HG03469 (cell line): ENCODE results near the gene CCNL2.
A peak's percentile ranks its signal among the peaks of the same experiment; 100 is the strongest.

Source experiments
- ATAC-seq: cut with Tn5 transposase; IDR thresholded peaks from one replicate; pipeline ENCODE4 v1.9.1; 2021; ENCODE audit warnings: mild to moderate bottlenecking, moderate library complexity, moderate number of reproducible peaks; ENCODE audit not compliant: unreplicated experiment

Gene CCNL2

GRCh38 chr1:1358433-1359271 lies 40.5 kb downstream of the CCNL2 start, which contains the start of gene MXRA8:
TSS of gene MXRA8 (minus strand) at chr1:1358555. CDS start at chr1:1358504, 51 bp downstream.
- no peak for ATAC-seq

GRCh38 chr1:1357871-1358432 lies 41.2 kb downstream of the CCNL2 start:
- ATAC-seq, result no peak

DNA sequence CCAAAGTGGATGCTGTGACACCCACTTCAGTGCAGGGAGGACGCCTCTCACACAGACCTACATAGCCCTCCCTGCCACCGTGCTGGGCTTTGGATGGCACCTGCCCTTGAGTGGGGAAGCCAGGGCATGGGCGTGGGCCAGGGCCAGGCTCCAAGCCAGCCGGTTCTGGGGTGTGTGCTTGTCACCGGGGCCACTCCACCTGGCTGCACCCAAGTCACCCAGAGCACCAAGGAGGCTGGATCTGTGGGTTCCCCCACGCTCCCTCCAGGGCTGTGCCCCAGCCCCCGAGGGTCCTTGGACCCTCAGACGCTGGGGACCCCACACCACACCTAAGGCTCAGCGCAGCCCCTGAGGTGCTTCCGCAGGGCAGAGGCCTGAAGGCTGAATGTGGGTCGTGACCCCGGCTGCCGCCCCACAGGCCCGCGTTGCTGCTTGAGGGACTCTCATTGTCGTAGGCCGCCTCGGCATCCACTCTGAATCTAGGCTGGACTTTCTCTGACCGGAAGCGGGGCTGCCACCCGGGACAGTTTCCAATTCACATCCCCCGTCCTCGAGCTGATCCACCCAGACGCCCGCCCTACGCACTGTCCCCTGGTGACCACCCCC lies 42.2 kb downstream of the CCNL2 start:
- no peak for ATAC-seq

DNA sequence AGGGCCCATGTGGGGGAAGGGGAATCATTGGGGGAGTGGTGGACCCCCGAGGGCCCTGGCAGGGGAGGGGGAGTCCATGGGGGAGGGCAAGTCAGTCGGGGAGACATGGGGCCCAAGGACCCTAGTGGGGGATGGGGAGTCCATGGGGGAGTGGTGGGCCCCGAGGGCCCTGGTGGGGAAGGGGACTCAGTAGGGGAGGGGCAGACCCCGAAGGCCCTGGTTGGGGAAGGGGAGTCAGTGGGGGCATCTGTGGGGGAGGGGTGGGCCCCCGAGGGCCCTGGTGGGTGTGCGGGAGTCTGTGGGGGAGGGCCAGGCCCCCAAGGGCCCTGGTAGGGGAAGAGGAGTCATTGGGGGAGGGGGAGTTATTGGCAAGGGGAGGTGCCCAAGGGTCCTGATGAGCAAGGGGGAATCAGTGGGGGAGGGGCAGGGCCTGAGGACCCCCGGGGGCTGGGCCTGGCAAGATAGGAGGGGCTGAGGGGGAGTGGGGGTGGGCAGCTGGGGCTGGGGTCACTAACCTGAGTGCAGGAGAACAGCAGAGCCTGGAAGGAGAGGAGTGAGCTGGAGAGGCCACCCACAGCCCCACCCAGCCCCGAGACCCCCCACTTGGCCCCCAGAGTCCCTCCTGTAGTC lies 42.9 kb downstream of the CCNL2 start:
- ATAC-seq, result no peak

DNA sequence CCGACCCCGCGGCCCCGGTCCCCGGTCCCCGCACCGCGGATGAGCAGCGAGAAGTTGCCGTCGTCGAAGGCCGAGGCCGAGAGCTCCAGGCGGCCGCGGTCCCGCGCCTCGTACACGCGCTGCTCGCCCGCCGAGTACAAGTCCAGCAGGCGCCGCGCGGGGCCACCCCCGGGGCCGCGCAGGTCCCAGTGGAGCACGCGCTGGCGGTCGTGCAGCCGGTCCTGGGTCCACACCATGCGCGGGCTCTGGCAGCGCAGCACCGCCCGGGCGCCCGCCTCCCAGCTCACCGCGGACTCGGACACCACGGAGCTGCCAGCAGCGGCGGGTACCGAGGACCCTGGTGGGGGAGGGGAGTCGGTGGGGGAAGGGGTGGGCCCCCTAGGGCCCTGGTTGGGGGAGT lies 43.7 kb downstream of the CCNL2 start:
- ATAC-seq, result no peak

- no peak for ATAC-seq
Measured at GRCh38 chr1:1354271-1355247, 44.6 kb downstream of the CCNL2 start.

DNA sequence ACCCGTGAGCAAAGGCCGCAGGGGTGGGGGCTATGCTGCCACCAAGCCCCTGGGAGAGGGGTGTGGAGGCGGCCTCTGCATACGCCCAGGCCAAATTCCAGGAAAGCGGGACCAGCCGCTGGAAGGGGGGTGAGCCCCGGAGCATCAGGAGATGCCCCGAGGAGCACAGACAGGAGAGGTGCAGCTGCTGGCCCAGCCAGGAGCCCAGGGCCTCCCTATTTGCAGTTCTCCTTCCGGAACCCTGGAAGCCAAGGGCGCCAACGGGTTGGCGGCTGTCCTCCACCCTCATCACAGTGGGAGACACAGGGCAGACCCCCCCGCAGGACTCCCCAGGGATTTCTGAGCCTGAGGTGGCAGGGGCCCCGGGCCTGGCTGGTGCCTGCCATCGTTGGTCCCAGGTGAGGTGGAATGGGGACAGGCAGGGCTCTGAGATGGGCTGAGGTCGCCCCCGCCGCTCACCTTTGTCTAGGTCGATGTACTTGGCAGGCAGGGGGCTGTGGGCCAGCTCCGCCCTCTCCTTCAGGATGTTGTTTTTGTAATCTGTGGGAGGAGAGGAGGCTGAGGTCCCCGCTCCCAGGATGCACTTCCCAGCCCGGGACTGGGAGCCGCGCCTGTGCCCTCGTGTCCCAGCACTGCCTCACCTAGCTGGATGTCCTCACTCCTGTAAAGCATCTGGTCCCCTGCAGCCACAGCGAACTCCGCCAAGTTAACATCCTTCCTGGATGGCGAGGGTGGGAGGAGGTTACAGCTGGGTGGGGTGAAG lies 45.6 kb downstream of the CCNL2 start:
- ATAC-seq, result no peak

- no peak for ATAC-seq
Measured at GRCh38 chr1:1352786-1353388, 46.2 kb downstream of the CCNL2 start.

GRCh38 chr1:1351511-1352427 lies 47.4 kb downstream of the CCNL2 start:
- no peak for ATAC-seq

DNA sequence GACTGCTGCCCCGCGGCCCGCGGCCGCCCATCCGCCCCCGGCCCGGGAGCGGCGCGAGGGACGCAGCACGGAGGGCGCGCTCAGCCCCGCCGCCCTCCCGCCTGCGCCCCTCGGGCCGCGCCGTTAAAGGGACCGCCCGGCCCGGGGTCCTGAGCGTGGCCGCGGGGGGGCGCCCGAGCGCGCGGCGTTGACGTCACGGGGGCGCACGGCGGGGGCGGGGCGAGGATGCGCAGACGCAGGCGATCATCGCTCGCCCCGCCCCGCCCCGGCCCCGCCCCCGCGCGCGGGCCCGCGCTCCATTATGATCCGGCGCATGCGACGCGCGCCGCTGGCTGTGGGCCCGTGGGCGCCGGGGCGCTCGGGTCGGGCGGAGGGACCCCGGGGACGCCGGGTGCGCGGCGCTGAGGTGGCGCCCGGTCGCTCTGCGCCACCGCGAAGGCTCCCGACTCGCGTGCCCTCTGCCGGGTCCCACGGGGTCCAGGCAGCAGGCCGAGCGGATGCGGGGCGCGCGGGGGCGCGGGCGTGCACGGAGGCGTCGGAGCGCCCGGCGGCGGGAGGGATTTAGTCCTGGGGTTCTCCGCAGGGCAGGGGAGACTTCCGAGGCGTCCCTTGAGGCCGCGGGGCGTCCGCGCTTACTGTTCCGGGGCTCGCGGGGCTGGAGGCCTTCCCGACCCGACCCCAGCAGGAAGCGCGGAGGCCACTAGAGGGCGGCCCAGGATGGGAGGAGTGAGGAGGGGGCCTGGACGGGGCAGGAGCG lies 49.7 kb downstream of the CCNL2 start, which contains the start of gene DVL1:
DVL1 (minus strand) TSS at position 163 of the 757 bp plus-strand sequence. CDS start 353 bp downstream, outside the sequence.
- peak; percentile 33 for ATAC-seq

- ATAC-seq, result no peak
Measured at GRCh38 chr1:1348420-1349255, 50.5 kb downstream of the CCNL2 start.

- ATAC-seq, result no peak
Measured at GRCh38 chr1:1347663-1348419, 51.3 kb downstream of the CCNL2 start.

DNA sequence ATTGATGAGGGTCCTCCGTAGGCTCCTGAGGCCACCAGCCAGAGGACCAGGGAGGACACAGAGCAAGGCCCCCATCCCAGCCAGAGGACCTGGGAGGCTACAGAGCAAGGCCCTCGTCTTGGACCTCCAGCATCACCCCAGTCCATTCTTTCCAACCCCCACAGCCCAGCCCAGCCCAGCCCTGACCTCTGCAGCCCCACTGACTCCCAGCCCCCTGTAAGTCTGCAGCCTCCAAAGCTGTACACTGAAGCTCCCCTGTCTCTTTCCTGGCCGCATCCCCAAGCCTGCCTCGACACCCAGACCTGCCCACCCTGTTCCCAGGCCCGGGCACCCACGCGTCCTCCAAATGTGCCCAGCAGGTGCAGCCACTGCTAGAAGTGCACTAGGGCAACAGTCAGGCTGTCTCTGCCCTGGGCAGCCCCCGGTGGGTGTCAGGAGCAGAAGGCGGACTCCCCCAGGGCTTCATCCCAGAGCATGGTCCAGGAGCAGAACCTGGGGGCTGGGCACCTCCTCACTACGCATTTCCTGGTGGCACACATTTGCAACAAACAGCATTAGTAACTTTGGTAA lies 52.0 kb downstream of the CCNL2 start:
- no peak for ATAC-seq

DNA sequence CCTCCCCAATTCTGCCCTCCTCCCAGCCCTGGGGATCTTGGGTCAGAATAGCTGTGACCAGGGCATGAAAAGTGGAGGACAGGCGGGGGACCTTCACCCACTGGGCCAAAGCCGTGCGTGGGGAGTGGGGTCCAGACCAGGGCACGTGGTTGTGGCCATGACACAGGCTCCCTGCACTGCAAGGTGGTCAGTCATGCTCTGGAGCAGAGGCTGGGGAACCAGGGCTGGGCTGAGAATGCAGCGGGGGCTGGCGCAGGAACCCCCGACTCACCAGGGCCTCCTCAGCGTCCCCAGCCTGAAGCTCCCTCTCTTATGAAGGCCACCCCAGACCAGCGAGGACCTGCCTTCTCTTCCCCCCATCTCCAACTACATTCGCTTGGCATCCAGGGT lies 52.6 kb downstream of the CCNL2 start:
- ATAC-seq, result no peak

DNA sequence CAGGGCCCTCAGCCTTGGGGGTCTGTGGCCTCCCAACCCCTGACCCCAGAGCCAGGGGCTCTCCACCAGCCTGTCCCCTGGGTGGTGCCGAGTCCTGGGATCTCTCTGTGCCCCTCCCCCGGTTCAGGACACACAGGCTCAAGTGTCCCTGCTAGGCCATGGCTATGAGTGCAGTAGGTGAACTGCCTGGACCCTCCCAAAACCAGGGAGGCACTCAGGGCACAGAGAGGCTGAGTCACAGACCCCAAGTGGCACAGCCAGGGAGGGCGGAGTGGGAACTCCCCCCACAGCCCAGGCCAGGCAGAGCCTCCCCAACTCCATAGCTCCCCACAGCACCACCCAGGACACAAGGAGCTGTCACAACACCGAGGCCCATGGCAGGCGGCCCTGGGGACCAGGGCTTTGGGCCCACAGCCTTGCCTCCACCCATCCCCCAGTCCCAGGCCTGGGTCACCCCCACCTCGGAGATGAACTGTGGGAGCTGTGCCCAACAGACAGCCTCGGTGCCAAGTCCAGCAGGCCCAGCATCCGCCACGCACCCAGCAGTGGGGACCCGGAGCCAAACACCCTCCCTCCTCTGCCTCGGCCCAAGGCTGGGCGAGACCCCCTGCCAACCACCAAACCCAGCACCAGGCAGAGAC lies 53.2 kb downstream of the CCNL2 start:
- ATAC-seq, result no peak
